Adipose tissue (tissue), 3 donors: ENCODE measurements around the gene KAT6B. TPM values are rescaled to one million over a fixed set of nuclear protein-coding genes. Genes with fewer than 3 reads are reported as not detected.
"Not testable (repeated sequence)": the region's sequence is repeated elsewhere in the genome, so short reads cannot be mapped to it uniquely, and the experiment has no call there.

ENCODE experiments used
- H3K27ac ChIP-seq: one replicate; pipeline ENCODE4 v1.5.1; 2013; ENCODE audit warnings: low read depth, low read length
- WGBS, 3 donors: extraction: QIAGEN DNeasy Blood & Tissue Kit; methylation state at CpG; one replicate each; pipeline ENCODE4 v1.1.7; 2013; 5-methylcytosine and 5-hydroxymethylcytosine counted together
- polyA plus RNA-seq, 3 donors: library from polyadenylated mRNA; stranded (reverse); fragments of 200-250 nt; gene quantifications; one replicate each; pipeline ENCODE4 v1.2.3, GENCODE V29; 2013
- donor health status: healthy with polysubstance abuse.
- donor health status: Bipolar disorder and iron deficiency.
- donor health status: healthy.

KAT6B gene
- polyA plus RNA-seq, 3 donors: 5.4 to 12.9 (median 6.8) TPM

DNA sequence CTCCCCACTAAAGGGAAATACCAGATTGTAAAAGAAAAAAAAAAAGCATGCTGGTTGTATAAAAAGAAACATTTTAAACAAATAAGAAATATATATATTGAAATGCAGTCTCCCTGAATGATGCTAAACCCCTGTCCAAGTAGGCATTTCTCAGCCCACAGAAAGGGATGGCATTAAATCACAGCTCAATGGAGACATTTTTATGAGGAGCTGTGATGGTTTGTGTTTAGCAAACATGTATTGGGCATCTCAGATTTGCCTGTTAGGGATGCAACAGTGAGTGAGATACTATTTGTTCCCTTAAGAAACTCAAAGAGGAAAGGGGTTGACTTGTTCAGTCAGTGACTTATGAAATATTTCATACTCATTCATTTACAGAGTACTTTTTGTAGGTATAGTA lies 51.5 kb downstream of the KAT6B start:
- no peak overlapping the region for H3K27ac ChIP-seq

DNA sequence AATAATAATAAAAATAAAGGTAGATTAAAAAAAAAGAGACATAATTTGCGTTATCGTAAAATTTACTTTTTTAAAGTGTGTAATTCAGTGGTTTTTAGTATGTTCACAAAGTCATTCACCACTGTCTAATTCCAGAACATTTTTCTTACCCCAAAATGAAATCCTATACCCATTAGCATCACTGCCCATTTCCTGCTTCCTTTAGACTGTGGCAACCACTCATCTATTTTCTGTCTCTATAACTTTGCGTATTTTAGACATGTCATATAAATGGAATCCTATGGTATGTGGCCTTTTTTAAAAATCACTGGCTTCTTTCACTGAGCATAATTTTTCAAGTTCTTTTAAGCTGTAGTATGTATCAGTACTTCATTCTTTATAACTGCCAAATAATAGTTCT lies 53.6 kb downstream of the KAT6B start:
- WGBS, 3 donors: 98% methylated on average over 3 of the region's 3 CpGs
- no peak overlapping the region for H3K27ac ChIP-seq

GRCh38 chr10:74881253-74881884 lies 55.0 kb downstream of the KAT6B start:
- H3K27ac ChIP-seq: no peak overlapping the region
- 91 to 93% (median 91%) methylated on average over 7 of the region's 7 CpGs for WGBS, 3 donors

GRCh38 chr10:74882427-74882826 lies 56.0 kb downstream of the KAT6B start:
- H3K27ac ChIP-seq: no peak overlapping the region
- WGBS, 3 donors: 27 to 36% (median 28%) methylated on average over 1 of the region's 1 CpG

GRCh38 chr10:74882831-74883230 lies 56.4 kb downstream of the KAT6B start:
- no peak overlapping the region for H3K27ac ChIP-seq
- WGBS, 3 donors: 64 to 69% (median 64%) methylated on average over 3 of the region's 3 CpGs

- WGBS, 3 donors: 58 to 89% (median 76%) methylated on average over 1 of the region's 1 CpG
- no peak overlapping the region for H3K27ac ChIP-seq
These were observed 57.0 kb downstream of the KAT6B start for GRCh38 chr10:74883428-74883827.

GRCh38 chr10:74887614-74888284 lies 61.3 kb downstream of the KAT6B start:
- 61 to 91% (median 89%) methylated on average over 2 of the region's 2 CpGs for WGBS, 3 donors

DNA sequence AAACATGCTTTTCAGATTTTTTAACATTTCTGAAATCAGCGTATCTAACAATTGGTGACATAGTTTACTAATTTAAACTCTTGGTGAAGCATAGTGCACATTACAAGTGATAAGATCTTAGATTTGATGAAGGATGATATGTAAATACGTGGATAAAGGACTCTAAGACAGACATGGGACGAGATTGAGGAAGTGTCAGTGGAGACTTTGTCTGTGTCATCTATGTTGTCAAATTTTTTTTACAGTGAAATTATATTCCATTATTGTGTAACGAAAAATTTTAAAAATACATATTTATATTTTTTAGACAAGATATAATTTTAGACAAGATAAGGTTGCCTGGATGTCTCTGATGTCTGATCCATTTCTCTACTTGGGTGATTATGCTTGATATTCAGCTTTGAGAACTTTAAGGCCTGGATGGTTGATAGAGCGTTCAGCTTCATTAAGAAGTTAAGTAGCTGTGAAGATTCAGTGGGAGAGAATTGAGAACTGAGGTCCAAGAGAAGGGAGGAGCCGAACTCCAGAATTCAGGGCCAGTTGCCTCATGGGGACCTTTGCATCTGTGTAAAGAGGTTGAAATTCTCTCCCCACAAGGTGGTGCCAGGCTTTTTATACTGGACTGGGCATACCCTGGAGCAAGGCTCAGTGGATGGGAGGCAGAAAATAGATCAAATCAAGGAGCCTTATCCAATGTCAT lies 62.7 kb downstream of the KAT6B start:
- H3K27ac ChIP-seq: no peak overlapping the region
- 76 to 84% (median 78%) methylated on average over 6 of the region's 6 CpGs for WGBS, 3 donors

More at GRCh38 chr10:74887614-74888284, 61.3 kb downstream of the KAT6B start:
- no peak overlapping the region for H3K27ac ChIP-seq

DNA sequence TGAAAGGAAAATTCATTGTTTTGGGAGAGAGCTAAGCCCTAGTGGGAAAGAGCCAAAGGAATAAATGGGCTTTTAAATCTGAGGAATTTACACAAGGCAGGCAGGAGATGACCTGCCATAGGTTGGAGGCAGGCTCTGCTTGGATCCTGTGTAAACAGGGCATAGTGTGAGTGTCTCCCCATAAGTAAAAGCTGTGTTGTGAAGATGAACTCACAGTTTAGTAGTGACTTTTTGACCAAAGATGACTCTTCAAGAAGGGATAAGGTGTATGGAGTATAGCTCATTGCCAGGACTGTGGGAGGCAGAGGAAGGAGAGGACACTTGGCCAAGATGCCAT lies 63.2 kb downstream of the KAT6B start:
- no peak overlapping the region for H3K27ac ChIP-seq

GRCh38 chr10:74890460-74890859 lies 64.1 kb downstream of the KAT6B start:
- 52 to 92% (median 89%) methylated on average over 7 of the region's 7 CpGs for WGBS, 3 donors
- no peak overlapping the region for H3K27ac ChIP-seq

- no peak overlapping the region for H3K27ac ChIP-seq
- WGBS, 3 donors: 27 to 64% (median 54%) methylated on average over 2 of the region's 2 CpGs
These were observed 64.7 kb downstream of the KAT6B start for GRCh38 chr10:74891053-74891452.

- H3K27ac ChIP-seq: no peak overlapping the region
- WGBS, 3 donors: 71 to 91% (median 72%) methylated on average over 4 of the region's 4 CpGs
These were observed 66.4 kb downstream of the KAT6B start for GRCh38 chr10:74892839-74893238.

GRCh38 chr10:74893329-74893728 lies 66.9 kb downstream of the KAT6B start:
- 87 to 95% (median 89%) methylated on average over 6 of the region's 6 CpGs for WGBS, 3 donors

DNA sequence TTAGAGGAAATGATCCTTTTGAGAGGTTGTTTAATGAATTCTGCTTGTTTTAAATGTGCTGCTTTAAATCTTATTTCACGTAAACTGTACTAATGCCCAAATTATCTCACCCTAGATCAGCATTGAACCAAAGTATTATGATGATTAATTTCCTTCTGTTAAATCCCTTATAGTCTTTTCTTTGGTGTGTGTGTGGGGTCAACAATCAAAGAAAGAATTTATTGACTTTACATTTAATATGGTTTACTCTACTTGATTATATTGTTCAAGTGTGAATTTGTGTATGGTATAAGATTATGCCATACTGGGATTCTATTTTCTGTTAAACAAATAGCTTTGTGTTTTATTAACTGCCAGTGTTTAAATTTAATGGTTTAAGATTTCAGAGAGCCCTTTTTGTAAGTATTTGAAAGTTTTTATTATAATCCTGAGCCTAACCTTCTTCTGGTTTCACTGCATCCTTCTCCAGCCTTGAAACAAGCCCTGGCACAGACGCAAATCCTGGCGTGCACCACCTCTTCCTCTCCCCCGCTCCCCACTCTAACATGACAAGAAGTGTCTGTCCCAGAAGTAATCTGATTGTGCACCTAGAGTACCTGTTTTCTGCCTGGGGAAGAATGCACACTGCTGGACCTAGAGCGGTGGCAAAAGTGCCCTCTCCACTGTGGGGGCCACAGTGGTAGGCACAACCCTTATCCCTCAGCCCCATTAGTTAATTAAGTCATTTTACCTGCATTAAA lies 70.6 kb downstream of the KAT6B start:
- no peak overlapping the region for H3K27ac ChIP-seq
- 58 to 73% (median 68%) methylated on average over 5 of the region's 5 CpGs for WGBS, 3 donors

More at GRCh38 chr10:74893329-74893728, 66.9 kb downstream of the KAT6B start:
- not testable (repeated sequence) for H3K27ac ChIP-seq

DNA sequence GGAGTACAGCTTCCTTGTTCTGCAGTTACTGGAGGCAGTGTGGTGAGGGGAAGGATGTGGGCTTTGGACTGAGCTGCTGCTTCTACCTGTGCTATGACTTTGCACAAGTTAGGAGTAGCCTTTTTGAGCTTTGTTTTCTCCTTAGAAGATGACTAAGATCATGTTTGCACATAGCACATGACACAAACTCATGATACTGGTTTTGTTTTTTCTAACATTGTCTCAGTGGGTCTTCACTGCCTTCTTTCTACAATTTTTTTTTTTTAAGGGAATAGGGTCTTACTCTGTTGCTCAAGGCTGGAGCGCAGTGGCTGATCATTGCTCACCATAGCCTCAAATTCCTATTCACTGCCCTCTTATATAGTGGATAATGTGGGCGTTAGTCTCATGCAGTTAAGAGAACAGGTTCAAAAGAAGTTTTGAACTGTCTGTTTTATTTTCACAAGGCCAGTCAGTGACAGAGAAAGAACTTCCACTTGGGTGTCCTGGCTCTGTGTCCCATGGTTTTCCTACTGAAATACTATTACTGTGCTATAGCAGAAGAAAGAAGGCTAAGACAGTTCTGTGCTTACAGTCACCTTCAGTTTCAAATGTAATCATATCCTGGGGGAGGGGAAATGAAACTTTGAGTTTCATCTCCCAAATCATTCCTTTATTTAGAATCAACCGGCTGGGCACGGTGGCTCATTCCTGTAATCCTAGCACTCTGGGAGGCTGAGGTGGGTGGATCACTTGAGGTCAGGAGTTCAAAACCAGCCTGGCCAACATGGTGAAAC lies 72.0 kb downstream of the KAT6B start:
- H3K27ac ChIP-seq: no peak overlapping the region
- 82 to 92% (median 85%) methylated on average over 4 of the region's 4 CpGs for WGBS, 3 donors

DNA sequence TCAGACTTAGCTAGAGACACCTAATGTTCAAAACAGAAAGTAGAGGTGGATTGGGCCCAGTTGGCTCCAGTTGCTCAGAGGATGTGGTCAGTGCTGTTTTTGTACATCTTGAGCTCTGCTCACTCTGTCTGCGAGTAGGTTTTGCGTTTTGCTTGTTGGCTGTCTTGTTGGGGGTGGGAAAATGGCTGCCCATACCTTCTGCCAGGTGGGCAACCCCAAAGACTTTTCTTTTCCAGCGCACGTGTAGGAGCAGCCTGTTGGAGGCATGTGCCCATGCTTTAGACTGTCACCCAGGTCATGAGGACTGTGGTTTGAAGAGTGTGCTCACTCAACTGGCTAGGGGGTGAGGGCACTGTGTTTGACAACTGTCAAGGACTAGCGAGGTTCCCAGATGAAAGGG lies 73.9 kb downstream of the KAT6B start:
- no peak overlapping the region for H3K27ac ChIP-seq
- WGBS, 3 donors: 85 to 94% (median 86%) methylated on average over 5 of the region's 5 CpGs

- no peak overlapping the region for H3K27ac ChIP-seq
- whole genome bisulfite sequencing, 3 donors: 38 to 75% (median 69%) methylated on average over 2 of the region's 2 CpGs
These were observed 74.9 kb downstream of the KAT6B start for GRCh38 chr10:74901301-74901700.

- 65 to 74% (median 72%) methylated on average over 6 of the region's 6 CpGs for WGBS, 3 donors
- H3K27ac ChIP-seq: no peak overlapping the region
These were observed 75.6 kb downstream of the KAT6B start for GRCh38 chr10:74901867-74902450.
